Left cardiac atrium (tissue), 4 donors: ENCODE results near the gene DLL4. TPM values are rescaled to one million over a fixed set of nuclear protein-coding genes. Genes with fewer than 3 reads are reported as not detected.

Experiments
- ATAC-seq, 2 donors: fragments of 200-7000 bp; cut with Tn5 transposase; one replicate each; pipeline ENCODE4 v1.9.1; 2020; ENCODE audit warnings: mild to moderate bottlenecking in 2 of 2, moderate library complexity in 2 of 2
- DNase-seq: peaks from one replicate; pipeline ENCODE4 v3.0.0-alpha.2; 2020
- intact Hi-C, 2 donors: fragments of 100-400 bp; cut with DNase I; formaldehyde crosslinking; loops; one replicate each; pipeline versions ENCODE4 v1.14.1 to v1.15.1; 2022 to 2023
- long read RNA-seq: library from polyadenylated mRNA; unstranded; transcript quantifications from one replicate; pipeline ENCODE4 v2.0.0, GENCODE V29; 2021
- total RNA-seq, 2 donors: library from RNA; stranded (reverse); fragmentation: NEBNext Ultra II Directional; extraction: Animal tissue kit (Norgen Biotek cat#: 25700); gene quantifications; one replicate each; pipeline ENCODE4 v1.2.1, GENCODE V29; 2021
- donor health status: DM: no; HTN: yes; CAD: no.
- donor health status: DM: no; HTN: yes; CAD: no; lungs with severe emphysema.
- donor health status: DM: yes; HTN: yes; CAD: no.
- donor health status: Dilated cardiomyopathy.

Gene DLL4
- 1 to 10 TPM; 8.5 to 9.2 TPM for total RNA-seq
- long read RNA-seq, partial matches to known transcripts: 9 of 9 reads
- long read RNA-seq, other reads (novel, unspliced or antisense): 0 of 9 reads

DNA sequence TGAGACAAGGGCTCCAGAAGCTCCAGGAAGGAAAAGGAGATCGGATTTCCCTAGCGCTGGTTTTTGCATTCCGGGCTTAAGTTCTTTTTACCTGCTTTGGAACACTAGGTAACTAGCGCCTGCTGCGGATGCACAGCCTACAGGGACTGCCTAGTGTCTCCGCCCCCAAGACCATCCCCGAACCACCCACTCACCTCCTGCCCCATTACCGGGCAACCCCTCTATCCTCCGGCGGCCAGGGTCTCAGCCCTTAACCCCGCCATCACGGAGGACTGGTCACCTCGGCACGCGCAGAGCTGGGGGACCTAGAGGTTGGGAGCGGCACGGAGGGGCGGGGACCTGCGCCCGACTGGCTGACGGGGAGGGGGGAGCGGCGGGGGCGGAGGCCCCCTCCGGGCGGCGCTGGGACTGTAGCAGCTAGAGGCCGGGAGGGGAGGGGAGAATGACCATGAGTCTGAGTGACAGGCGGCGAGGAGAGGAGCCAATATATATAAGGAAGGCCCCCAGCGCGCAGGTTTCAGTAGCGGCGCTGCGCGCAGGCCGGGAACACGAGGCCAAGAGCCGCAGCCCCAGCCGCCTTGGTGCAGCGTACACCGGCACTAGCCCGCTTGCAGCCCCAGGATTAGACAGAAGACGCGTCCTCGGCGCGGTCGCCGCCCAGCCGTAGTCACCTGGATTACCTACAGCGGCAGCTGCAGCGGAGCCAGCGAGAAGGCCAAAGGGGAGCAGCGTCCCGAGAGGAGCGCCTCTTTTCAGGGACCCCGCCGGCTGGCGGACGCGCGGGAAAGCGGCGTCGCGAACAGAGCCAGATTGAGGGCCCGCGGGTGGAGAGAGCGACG is at the start of gene DLL4:
Gene DLL4 (plus strand): TSS at position 520 of the 839 bp plus-strand sequence. CDS start 329 bp downstream, outside the sequence.
- DNase-seq: peak; percentile 82
- intact Hi-C loops: no loop called here
- ATAC-seq: peak; percentile 39 to 63

GRCh38 chr15:40879609-40880008 is 49.5 kb upstream of the DLL4 start:
- DNase-seq: no peak
- intact Hi-C loops: no loop called here
- no peak for ATAC-seq

DNA sequence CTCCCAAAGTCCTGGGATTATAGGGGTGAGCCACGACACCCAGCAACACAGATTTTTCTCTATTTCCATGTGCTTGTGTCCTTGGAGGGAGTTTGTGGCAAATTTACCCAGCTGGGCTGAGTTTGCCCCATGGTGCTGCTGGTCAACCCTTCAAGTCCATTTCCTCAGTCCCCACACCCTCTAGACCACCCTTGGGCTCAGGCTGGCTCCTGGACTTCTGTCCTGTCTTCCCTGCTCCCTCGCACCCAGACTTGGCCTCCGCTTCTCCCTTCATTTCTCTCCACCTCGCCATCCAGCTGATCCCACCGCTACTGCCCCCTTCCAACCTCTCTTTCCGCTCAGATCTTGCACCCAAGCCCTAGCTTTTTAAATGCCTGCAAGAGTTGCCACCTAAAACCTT is 47.8 kb upstream of the DLL4 start:
- no peak for ATAC-seq
- intact Hi-C loops: no loop called here
- no peak for DNase-seq

GRCh38 chr15:40886586-40886985 is 42.6 kb upstream of the DLL4 start:
- intact Hi-C loops: no loop called here
- no peak for ATAC-seq
- DNase-seq: no peak

- intact Hi-C loops: no loop called here
- ATAC-seq (no peak), DNase-seq (no peak)
Measured at GRCh38 chr15:40889112-40889511, 40.0 kb upstream of the DLL4 start.

GRCh38 chr15:40891138-40891537 is 38.0 kb upstream of the DLL4 start:
- intact Hi-C loops: loop anchor here in 1 of 2 donors (5.0 kb wide), 2 partner anchors 214 to 369 kb away; no protein-coding TSS in a partner anchor
- DNase-seq (no peak), ATAC-seq (no peak)

DNA sequence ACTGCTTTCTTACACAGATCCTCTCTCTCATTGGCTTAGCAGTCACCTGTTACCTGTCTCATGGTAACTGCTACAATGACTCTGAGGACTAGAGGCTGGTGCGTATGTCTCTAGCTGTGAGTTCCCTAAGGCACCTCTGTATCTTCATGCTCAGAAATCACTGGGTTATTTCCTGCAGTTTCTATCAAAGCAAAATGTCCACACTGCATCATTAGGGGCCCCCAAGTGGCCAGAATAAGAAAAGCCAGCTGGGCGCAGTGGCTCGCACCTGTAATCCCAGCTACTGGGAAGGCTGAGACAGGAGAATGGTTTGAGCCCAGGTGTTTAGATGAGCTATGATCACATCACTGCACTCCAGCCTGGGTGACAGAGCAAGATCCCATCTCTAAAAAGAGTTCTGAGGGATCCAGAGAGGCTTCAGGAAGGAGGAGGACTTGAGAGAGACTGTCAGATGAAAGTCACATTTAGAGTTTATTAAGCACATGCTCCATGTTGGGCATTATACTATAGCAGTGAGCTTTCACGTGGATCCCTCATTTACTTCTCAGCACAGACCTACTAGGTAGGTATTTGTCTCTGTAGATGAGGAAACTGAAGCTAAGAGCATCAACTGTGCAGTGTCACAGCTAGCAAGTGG is 37.2 kb upstream of the DLL4 start:
- DNase-seq (no peak), ATAC-seq (no peak)
- intact Hi-C loops: loop anchor here in 1 of 2 donors (2.0 to 5.0 kb wide), 3 partner anchors 35 to 370 kb away; no protein-coding TSS in a partner anchor

DNA sequence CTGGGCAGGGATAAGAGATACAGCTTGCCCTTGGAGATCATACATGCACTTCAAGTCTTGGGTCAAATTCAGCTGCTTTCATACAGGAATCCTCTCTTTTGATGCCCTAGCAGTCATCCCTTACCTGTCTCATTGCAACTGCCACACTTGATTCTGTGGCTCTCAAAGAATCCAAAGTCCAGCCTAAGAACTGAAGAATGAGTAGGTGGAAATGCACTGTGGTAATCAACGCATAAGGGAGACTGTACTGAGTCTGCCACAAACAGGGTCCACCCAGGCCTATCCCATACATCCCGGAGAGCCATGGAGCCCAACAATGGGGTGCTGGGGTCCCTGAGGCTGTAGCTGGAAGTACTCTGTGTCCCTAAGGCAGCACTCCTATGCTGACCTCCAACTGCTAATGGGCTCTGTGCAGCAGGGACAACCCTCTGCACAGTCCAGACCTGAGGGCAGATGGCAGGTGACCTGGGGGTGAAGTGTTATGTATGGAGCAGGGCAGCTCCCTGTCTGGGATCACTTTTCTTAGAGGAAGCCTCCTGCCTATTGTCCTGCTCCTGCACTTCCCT is 36.6 kb upstream of the DLL4 start:
- intact Hi-C loops: loop anchor here in 1 of 2 donors (2.0 to 5.0 kb wide), 3 partner anchors 36 to 370 kb away; no protein-coding TSS in a partner anchor
- ATAC-seq (no peak), DNase-seq (no peak)

DNA sequence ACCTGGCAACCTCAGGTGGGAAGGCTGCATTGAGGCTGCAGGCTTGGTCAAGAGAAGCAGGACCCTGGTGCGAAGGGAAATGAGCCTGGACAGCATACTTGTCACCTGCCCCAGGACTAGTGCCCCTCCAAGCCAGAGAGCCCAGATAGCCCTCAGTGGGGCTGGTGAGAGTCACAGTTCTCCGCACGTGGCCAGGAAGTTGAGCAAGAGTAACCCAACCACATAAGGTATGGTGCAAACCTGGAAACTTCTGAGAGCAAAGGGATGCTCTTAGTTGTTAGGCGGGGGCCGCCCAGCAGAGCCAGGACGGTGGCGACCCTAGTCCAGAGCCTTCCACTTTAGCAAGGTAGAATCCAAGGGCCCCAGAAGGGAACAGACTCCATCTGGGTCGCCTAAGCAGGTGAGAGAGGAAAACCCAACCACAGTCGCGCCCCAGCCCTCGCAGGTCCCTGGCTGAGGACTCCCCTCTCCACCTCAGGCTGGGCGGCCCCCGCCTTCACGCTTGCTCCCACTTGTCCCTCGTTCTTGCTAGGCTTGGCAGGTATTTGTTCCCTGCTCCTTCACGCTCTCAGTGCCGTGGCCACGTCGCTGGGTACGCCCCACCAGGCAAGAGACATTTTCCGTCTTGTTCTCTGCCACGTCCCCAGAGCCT is 36.0 kb upstream of the DLL4 start:
- ATAC-seq: no peak
- DNase-seq: no peak
- intact Hi-C loops: loop anchor here in 1 of 2 donors (2.0 to 5.0 kb wide), 3 partner anchors 36 to 371 kb away; no protein-coding TSS in a partner anchor

- intact Hi-C loops: loop anchor here in 1 of 2 donors (2.0 to 5.0 kb wide), 3 partner anchors 37 to 372 kb away; no protein-coding TSS in a partner anchor
- DNase-seq: peak; percentile 99
- ATAC-seq: peak; percentile 98 to 99
Measured at GRCh38 chr15:40893733-40894680, 35.1 kb upstream of the DLL4 start, which contains the start of gene VPS18. Gene VPS18, plus strand, starts transcription at chr15:40894450. Its CDS starts 319 bp downstream, at chr15:40894769.

GRCh38 chr15:40894681-40895448 is 34.3 kb upstream of the DLL4 start:
- ATAC-seq (peak; percentile 47 to 72), DNase-seq (peak; percentile 60)
- intact Hi-C loops: loop anchor here in 1 of 2 donors (5.0 kb wide), 2 partner anchors 218 to 373 kb away; no protein-coding TSS in a partner anchor

- no peak for ATAC-seq
- intact Hi-C loops: loop anchor here in 1 of 2 donors (10.0 kb wide), 1 partner anchor 285 kb away; no protein-coding TSS in a partner anchor
- no peak for DNase-seq
Measured at GRCh38 chr15:40899536-40900207, 29.5 kb upstream of the DLL4 start.

DNA sequence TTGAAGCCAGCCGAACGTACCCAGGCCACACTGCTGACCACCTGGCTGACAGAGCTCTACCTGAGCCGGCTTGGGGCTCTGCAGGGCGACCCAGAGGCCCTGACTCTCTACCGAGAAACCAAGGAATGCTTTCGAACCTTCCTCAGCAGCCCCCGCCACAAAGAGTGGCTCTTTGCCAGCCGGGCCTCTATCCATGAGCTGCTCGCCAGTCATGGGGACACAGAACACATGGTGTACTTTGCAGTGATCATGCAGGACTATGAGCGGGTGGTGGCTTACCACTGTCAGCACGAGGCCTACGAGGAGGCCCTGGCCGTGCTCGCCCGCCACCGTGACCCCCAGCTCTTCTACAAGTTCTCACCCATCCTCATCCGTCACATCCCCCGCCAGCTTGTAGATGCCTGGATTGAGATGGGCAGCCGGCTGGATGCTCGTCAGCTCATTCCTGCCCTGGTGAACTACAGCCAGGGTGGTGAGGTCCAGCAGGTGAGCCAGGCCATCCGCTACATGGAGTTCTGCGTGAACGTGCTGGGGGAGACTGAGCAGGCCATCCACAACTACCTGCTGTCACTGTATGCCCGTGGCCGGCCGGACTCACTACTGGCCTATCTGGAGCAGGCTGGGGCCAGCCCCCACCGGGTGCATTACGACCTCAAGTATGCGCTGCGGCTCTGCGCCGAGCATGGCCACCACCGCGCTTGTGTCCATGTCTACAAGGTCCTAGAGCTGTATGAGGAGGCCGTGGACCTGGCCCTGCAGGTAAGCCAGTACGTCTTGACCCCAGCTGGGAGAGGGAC is 28.7 kb upstream of the DLL4 start:
- intact Hi-C loops: loop anchor here in 1 of 2 donors (10.0 kb wide), 1 partner anchor 284 kb away; no protein-coding TSS in a partner anchor
- no peak for ATAC-seq
- no peak for DNase-seq

DNA sequence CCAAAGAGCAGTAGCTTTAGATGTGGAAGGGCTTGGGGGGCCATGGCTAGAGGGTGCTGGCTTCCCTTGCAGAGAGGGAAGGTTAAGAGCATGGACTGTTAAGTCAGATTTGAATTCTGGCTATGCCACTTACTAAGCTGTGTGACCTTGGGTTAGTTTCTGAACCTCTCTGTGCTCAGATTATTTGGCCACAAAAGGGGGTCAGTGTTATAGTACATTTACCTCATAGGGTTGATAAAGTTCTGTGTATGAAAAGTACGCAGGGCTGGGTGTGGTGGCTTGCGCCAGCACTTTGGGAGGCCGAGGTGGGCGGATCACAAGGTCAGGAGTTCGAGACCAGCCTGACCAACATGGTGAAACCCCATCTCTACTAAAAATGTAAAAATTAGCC is 28.1 kb upstream of the DLL4 start:
- DNase-seq (no peak), ATAC-seq (no peak)
- intact Hi-C loops: loop anchor here in 1 of 2 donors (10.0 kb wide), 1 partner anchor 284 kb away; no protein-coding TSS in a partner anchor
